Stimulated activated CD8-positive, alpha-beta memory T cell treated with anti-CD3 and anti-CD28 coated beads, Interleukin-15, amount 100 ng/mL, for 24 hours (primary cell): ENCODE data around the gene CCDC141.

Experiments
- DNase-seq: peaks from one replicate; pipeline ENCODE4 v3.0.0-alpha.2; 2020; ENCODE audit warnings: low read depth

CCDC141 gene

GRCh38 chr2:178865146-178865936 is 184.6 kb downstream of the CCDC141 start:
- no peak for DNase-seq

- DNase-seq = no peak
Observed at GRCh38 chr2:178863856-178864620, 185.9 kb downstream of the CCDC141 start.

GRCh38 chr2:178863130-178863855 is 186.6 kb downstream of the CCDC141 start:
- no peak for DNase-seq

- DNase-seq = no peak
Observed at GRCh38 chr2:178860551-178860950, 189.4 kb downstream of the CCDC141 start.

- DNase-seq = no peak
Observed at GRCh38 chr2:178859730-178860129, 190.2 kb downstream of the CCDC141 start.

- DNase-seq = no peak
Observed at GRCh38 chr2:178858896-178859625, 190.9 kb downstream of the CCDC141 start.

- no peak for DNase-seq
Observed at GRCh38 chr2:178855151-178855550, 194.8 kb downstream of the CCDC141 start.

GRCh38 chr2:178848335-178848734 is 201.6 kb downstream of the CCDC141 start:
- no peak for DNase-seq

GRCh38 chr2:178846458-178846802 is 203.5 kb downstream of the CCDC141 start:
- no peak for DNase-seq

GRCh38 chr2:178845566-178846457 is 204.1 kb downstream of the CCDC141 start:
- DNase-seq = no peak

- no peak for DNase-seq
Observed at GRCh38 chr2:178844701-178845100, 205.2 kb downstream of the CCDC141 start.

GRCh38 chr2:178844269-178844668 is 205.7 kb downstream of the CCDC141 start:
- DNase-seq = no peak

GRCh38 chr2:178843697-178844096 is 206.2 kb downstream of the CCDC141 start:
- DNase-seq = no peak

GRCh38 chr2:178836807-178837206 is 213.1 kb downstream of the CCDC141 start:
- no peak for DNase-seq

- no peak for DNase-seq
Observed at GRCh38 chr2:178834086-178834485, 215.9 kb downstream of the CCDC141 start.

- DNase-seq = no peak
Observed at GRCh38 chr2:178833382-178833781, 216.6 kb downstream of the CCDC141 start.

- no peak for DNase-seq
Observed at GRCh38 chr2:178830451-178830850, 219.5 kb downstream of the CCDC141 start.

- no peak for DNase-seq
Observed at GRCh38 chr2:178829981-178830380, 220.0 kb downstream of the CCDC141 start.

GRCh38 chr2:178829299-178829960 is 220.5 kb downstream of the CCDC141 start:
- no peak for DNase-seq

GRCh38 chr2:178828486-178828881 is 221.5 kb downstream of the CCDC141 start:
- no peak for DNase-seq
